Left ventricle myocardium inferior (tissue), 1 donor: Measurements from ENCODE around the gene VAV2. TPM values are rescaled to one million over a fixed set of nuclear protein-coding genes. Genes with fewer than 3 reads are reported as not detected.
A peak's percentile ranks its signal among the peaks of the same experiment; 100 is the strongest.

Experiments used
- DNase-seq: peaks from one replicate; pipeline ENCODE4 v3.0.0-alpha.2; 2020
- H3K27ac ChIP-seq: fragments of 200-600 bp; replicated peaks from 2 replicates; pipeline ENCODE4 v1.8.0; 2021
- H3K27me3 ChIP-seq: fragments of 200-600 bp; 2 replicates; pipeline ENCODE4 v1.8.0; 2021; ENCODE audit warnings: low read depth
- H3K36me3 ChIP-seq: fragments of 200-600 bp; 2 replicates; pipeline ENCODE4 v1.8.0; 2021
- H3K4me1 ChIP-seq: fragments of 200-600 bp; 2 replicates; pipeline ENCODE4 v1.8.0; 2021
- H3K4me3 ChIP-seq: fragments of 200-600 bp; 2 replicates; pipeline ENCODE4 v1.8.0; 2021; ENCODE audit warnings: mild to moderate bottlenecking, moderate library complexity
- H3K9me3 ChIP-seq: fragments of 200-600 bp; replicated peaks from 2 replicates; pipeline ENCODE4 v1.8.0; 2021
- intact Hi-C: fragments of 100-400 bp; cut with micrococcal nuclease; formaldehyde crosslinking; loops from one replicate; pipeline ENCODE4 v1.11.0; 2022
- total RNA-seq: library from RNA; stranded (reverse); fragmentation: NEBNext Ultra II Directional; extraction: Animal tissue kit (Norgen Biotek cat#: 25700); gene quantifications from one replicate; pipeline ENCODE4 v1.2.1, GENCODE V29; 2021
- TF ChIP-seq, protein P1 (sequence below): fragments of 200-600 bp; IDR thresholded peaks from 2 replicates; pipeline ENCODE4 v1.8.0; 2021; ENCODE audit warnings: antibody characterized with exemption, mild to moderate bottlenecking, borderline replicate concordance
- donor health status: DM: no; HTN: yes; CAD: no; lungs with severe emphysema.

The VAV2 gene
- total RNA-seq, 1 donor from 2014 or later, result 4.1 TPM

DNA sequence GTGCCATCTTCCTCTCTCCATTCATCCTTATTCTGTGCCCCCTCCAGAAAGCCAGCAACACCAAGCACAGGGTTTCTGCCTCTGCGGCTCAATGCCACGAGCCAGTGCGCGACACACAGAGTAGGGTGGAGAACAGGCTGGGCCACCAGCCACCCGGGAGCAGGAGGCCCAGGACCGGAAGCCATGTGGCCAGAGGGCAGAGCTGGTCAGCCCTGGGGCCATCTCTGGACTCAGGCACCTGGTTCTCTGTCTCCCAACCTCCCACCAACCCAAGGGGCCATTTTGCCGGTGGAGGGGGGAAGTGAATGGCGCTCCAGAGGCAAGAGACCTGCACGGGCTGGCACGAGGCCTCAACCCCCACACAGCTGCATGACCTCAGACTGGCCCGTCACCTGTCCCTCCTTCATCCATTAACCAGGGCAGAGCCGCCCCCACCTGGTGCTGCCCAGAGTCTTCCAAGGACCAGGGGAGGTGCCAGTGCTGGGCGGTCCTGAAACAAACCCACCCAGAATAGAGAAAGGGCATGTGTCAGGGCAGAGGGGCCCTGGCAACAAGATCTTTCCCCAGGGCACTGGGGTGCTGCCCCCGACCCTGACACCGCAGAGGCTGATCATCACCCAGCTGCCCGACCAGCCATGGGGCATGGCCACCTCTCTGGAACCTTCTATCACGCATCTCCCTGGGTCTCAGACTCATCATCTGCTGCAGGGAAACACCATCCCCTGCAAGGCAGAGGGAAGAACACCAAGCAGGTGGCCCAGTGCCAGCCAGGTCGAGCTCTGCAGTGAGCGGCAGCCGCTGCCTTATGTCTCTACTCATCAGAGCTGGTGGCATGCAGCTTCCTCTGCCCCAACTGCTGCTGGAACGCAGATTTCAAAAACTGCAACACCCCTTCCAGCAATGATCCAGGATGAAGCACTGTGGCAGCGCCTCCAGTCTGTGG lies 11.9 kb downstream of the VAV2 start:
- TF ChIP-seq, protein P1, sequence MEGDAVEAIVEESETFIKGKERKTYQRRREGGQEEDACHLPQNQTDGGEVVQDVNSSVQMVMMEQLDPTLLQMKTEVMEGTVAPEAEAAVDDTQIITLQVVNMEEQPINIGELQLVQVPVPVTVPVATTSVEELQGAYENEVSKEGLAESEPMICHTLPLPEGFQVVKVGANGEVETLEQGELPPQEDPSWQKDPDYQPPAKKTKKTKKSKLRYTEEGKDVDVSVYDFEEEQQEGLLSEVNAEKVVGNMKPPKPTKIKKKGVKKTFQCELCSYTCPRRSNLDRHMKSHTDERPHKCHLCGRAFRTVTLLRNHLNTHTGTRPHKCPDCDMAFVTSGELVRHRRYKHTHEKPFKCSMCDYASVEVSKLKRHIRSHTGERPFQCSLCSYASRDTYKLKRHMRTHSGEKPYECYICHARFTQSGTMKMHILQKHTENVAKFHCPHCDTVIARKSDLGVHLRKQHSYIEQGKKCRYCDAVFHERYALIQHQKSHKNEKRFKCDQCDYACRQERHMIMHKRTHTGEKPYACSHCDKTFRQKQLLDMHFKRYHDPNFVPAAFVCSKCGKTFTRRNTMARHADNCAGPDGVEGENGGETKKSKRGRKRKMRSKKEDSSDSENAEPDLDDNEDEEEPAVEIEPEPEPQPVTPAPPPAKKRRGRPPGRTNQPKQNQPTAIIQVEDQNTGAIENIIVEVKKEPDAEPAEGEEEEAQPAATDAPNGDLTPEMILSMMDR, result no peak
- H3K9me3 ChIP-seq, result no peaks in the 10 kb centered on the region
- H3K4me1 ChIP-seq, result peaks cover 31% of the 10 kb centered on the region
- intact Hi-C loops, result no loop called here
- peak overlapping the region; percentile 56 for H3K4me3 ChIP-seq
- H3K27ac ChIP-seq, result peak overlapping the region; percentile 56
- no peaks in the 10 kb centered on the region for H3K27me3 ChIP-seq
- DNase-seq, result peak; percentile 14
- H3K36me3 ChIP-seq, result no peaks in the 10 kb centered on the region

GRCh38 chr9:133979273-133979920 lies 12.7 kb downstream of the VAV2 start:
- TF ChIP-seq, protein P1, result no peak
- H3K27me3 ChIP-seq, result no peaks in the 10 kb centered on the region
- peak overlapping the region; percentile 56 for H3K4me3 ChIP-seq
- intact Hi-C loops, result no loop called here
- H3K9me3 ChIP-seq, result no peaks in the 10 kb centered on the region
- H3K4me1 ChIP-seq, result peaks cover 31% of the 10 kb centered on the region
- no peaks in the 10 kb centered on the region for H3K36me3 ChIP-seq
- peak; percentile 62 for DNase-seq
- H3K27ac ChIP-seq, result peak overlapping the region; percentile 56

DNA sequence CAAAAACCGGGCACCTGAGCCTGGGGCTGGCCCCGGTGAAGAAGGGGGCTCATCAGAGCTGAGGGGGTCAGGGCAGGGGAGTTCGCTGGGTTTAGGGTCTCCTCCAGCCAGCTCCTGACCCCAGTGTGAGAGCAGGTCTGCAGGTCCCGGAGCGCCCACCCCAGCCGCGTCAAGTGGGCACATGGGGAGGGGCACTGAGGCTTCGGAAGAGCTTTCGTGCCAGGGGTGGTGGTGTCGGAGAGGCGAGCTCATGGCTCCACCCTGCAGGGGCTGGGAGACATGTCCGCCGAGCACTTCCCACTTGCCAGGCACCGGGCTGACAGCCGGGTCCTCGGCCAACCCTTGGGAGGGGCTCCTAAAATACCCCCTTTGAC lies 13.2 kb downstream of the VAV2 start:
- Histone ChIP-seq H3K9me3 (no peaks in the 10 kb centered on the region), H3K27ac (peak overlapping the region; percentile 56), H3K4me3 (peak overlapping the region; percentile 56), H3K36me3 (no peaks in the 10 kb centered on the region), H3K27me3 (no peaks in the 10 kb centered on the region), H3K4me1 (peaks cover 31% of the 10 kb centered on the region)
- DNase-seq, result no peak
- TF ChIP-seq, protein P1, result no peak
- intact Hi-C loops, result no loop called here

GRCh38 chr9:133978226-133978898 lies 13.8 kb downstream of the VAV2 start:
- intact Hi-C loops, result no loop called here
- H3K27ac ChIP-seq, result peak overlapping the region; percentile 56
- TF ChIP-seq, protein P1, result no peak
- no peaks in the 10 kb centered on the region for H3K36me3 ChIP-seq
- H3K4me3 ChIP-seq, result peak overlapping the region; percentile 56
- H3K27me3 ChIP-seq, result no peaks in the 10 kb centered on the region
- peak; percentile 2 for DNase-seq
- peaks cover 31% of the 10 kb centered on the region for H3K4me1 ChIP-seq
- no peaks in the 10 kb centered on the region for H3K9me3 ChIP-seq

DNA sequence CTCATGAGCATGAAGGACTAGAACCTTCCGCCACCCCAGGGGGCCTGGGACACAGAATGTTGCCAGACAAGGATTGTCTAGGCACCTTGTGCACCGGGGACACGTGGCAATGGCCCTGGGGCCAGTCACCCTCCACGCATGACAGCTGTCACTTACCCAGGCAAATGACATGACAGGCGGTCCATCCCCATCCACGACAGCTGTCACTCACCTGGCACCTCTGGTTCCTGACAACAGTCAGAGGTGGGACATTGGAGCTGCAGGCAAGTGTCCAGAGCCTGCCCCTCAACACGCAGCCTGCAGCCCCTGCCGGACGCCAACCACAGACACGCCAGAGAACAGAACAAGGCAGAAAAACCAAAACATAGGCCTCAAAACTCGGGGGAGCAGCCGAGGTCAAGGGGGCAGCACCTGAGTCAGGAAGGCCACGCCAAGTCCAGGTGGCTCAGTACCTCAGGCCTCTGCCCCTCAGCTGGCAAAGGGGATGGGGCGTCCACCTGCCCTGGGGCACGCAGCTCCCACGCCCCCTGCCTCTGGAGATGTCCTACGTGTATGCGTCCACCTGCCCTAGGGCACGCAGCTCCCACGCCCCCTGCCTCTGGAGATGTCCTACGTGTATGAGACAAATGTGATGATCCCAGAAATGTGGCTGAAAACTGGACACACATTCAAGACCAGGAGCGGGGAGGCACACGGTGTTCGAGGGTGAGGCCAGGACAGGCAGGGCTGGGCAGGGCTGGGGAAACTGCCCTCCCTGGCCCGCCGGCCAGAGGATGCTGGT lies 14.5 kb downstream of the VAV2 start:
- H3K4me1 ChIP-seq, result peaks cover 31% of the 10 kb centered on the region
- intact Hi-C loops, result no loop called here
- no peaks in the 10 kb centered on the region for H3K27me3 ChIP-seq
- no peak overlapping the region for H3K27ac ChIP-seq
- TF ChIP-seq, protein P1, result no peak
- H3K4me3 ChIP-seq, result no peak overlapping the region
- H3K9me3 ChIP-seq, result no peaks in the 10 kb centered on the region
- peak; percentile 12 for DNase-seq
- no peaks in the 10 kb centered on the region for H3K36me3 ChIP-seq
